H9 (cell line): ENCODE results near the gene IER5L. TPM values are rescaled to one million over a fixed set of nuclear protein-coding genes. Genes with fewer than 3 reads are reported as not detected.

ENCODE experiments used
- DNase-seq: peaks from one replicate; pipeline ENCODE4 v3.0.0-alpha.2; 2017
- H2AFZ ChIP-seq: one replicate; pipeline ENCODE4 v1.6.1; 2013; ENCODE audit warnings: mild to moderate bottlenecking, low read length, control low read depth, moderate library complexity
- H2AK5ac ChIP-seq: 2 replicates; pipeline ENCODE4 v1.6.1; 2013; ENCODE audit warnings: low read length, control low read depth, mixed read lengths; ENCODE audit not compliant: insufficient read length
- H2BK120ac ChIP-seq: one replicate; pipeline ENCODE4 v1.6.1; 2013; ENCODE audit warnings: low read depth, mild to moderate bottlenecking, low read length, control low read depth, inconsistent platforms; ENCODE audit not compliant: poor library complexity, severe bottlenecking
- H2BK12ac ChIP-seq: 2 replicates; pipeline ENCODE4 v1.6.1; 2013; ENCODE audit warnings: low read length, control low read depth, mixed read lengths, low read depth; ENCODE audit not compliant: insufficient read length
- H2BK15ac ChIP-seq: 2 replicates; pipeline ENCODE4 v1.6.1; 2013; ENCODE audit warnings: low read depth, low read length, control low read depth
- H2BK20ac ChIP-seq: one replicate; pipeline ENCODE4 v1.6.1; 2013; ENCODE audit warnings: low read depth, mild to moderate bottlenecking, low read length, control low read depth, inconsistent platforms; ENCODE audit not compliant: poor library complexity, severe bottlenecking
- H2BK5ac ChIP-seq: 2 replicates; pipeline ENCODE4 v1.6.1; 2013; ENCODE audit warnings: low read length, control low read depth, mixed read lengths; ENCODE audit not compliant: insufficient read length
- H3K14ac ChIP-seq: 2 replicates; pipeline ENCODE4 v1.6.1; 2013; ENCODE audit warnings: low read length, control low read depth; ENCODE audit not compliant: insufficient read depth
- H3K18ac ChIP-seq: 2 replicates; pipeline ENCODE4 v1.6.1; 2013; ENCODE audit warnings: low read depth, mild to moderate bottlenecking, mixed read lengths, low read length, control low read depth; ENCODE audit not compliant: insufficient read length
- H3K23ac ChIP-seq: 2 replicates; pipeline ENCODE4 v1.6.1; 2013; ENCODE audit warnings: low read length, control low read depth, mixed read lengths, low read depth; ENCODE audit not compliant: insufficient read length
- H3K23me2 ChIP-seq: 2 replicates; pipeline ENCODE4 v1.6.1; 2013; ENCODE audit warnings: low read depth, mild to moderate bottlenecking, mixed read lengths, low read length, control low read depth; ENCODE audit not compliant: insufficient read length, poor library complexity, severe bottlenecking
- H3K27ac ChIP-seq: 2 replicates; pipeline ENCODE4 v1.5.1; 2013; ENCODE audit warnings: low read length, control low read depth, mixed read lengths, low read depth; ENCODE audit not compliant: insufficient read length
- H3K27me3 ChIP-seq: 2 replicates; pipeline ENCODE4 v1.6.1; 2013; ENCODE audit warnings: low read length, control low read depth, inconsistent platforms; ENCODE audit not compliant: insufficient read depth
- H3K4ac ChIP-seq: 2 replicates; pipeline ENCODE4 v1.6.1; 2013; ENCODE audit warnings: low read depth, mild to moderate bottlenecking, control low read depth, inconsistent platforms, low read length, moderate library complexity
- H3K4me1 ChIP-seq: 2 replicates; pipeline ENCODE4 v1.6.1; 2013; ENCODE audit warnings: low read length, control low read depth, inconsistent platforms; ENCODE audit not compliant: insufficient read depth
- H3K4me2 ChIP-seq: 2 replicates; pipeline ENCODE4 v1.6.1; 2013; ENCODE audit warnings: low read length, control low read depth, mixed read lengths; ENCODE audit not compliant: insufficient read length, insufficient read depth
- H3K56ac ChIP-seq: 2 replicates; pipeline ENCODE4 v1.6.1; 2013; ENCODE audit warnings: low read depth, mild to moderate bottlenecking, mixed read lengths, low read length, control low read depth; ENCODE audit not compliant: insufficient read length
- H3K79me1 ChIP-seq: 2 replicates; pipeline ENCODE4 v1.6.1; 2013; ENCODE audit warnings: low read depth, mild to moderate bottlenecking, moderate library complexity, low read length, control low read depth, inconsistent platforms; ENCODE audit not compliant: insufficient read depth, poor library complexity, severe bottlenecking
- H3K79me2 ChIP-seq: 2 replicates; pipeline ENCODE4 v1.6.1; 2013; ENCODE audit warnings: low read length, control low read depth, inconsistent platforms; ENCODE audit not compliant: insufficient read depth
- H3K9ac ChIP-seq: 2 replicates; pipeline ENCODE4 v1.6.1; 2013; ENCODE audit warnings: low read length, control low read depth, mixed read lengths; ENCODE audit not compliant: insufficient read length; ENCODE audit errors: extremely low read depth
- H3K9me3 ChIP-seq: one replicate; pipeline ENCODE4 v1.6.1; 2013; ENCODE audit warnings: low read depth, low read length, inconsistent platforms; ENCODE audit not compliant: control insufficient read depth
- H3T11ph ChIP-seq: one replicate; pipeline ENCODE4 v1.6.1; 2013; ENCODE audit warnings: mild to moderate bottlenecking, low read length, control low read depth, inconsistent platforms
- H4K20me1 ChIP-seq: one replicate; pipeline ENCODE4 v1.6.1; 2013; ENCODE audit not compliant: control insufficient read depth, insufficient read length, insufficient read depth
- H4K5ac ChIP-seq: 2 replicates; pipeline ENCODE4 v1.6.1; 2013; ENCODE audit warnings: low read depth, mild to moderate bottlenecking, mixed read lengths, low read length, control low read depth; ENCODE audit not compliant: insufficient read length
- H4K8ac ChIP-seq: replicated peaks from 2 replicates; pipeline ENCODE4 v1.6.1; 2013; ENCODE audit warnings: low read length, control low read depth, mixed read lengths, low read depth; ENCODE audit not compliant: insufficient read length
- H4K91ac ChIP-seq: 2 replicates; pipeline ENCODE4 v1.6.1; 2013; ENCODE audit warnings: low read depth, mild to moderate bottlenecking, moderate library complexity, mixed read lengths, low read length, control low read depth; ENCODE audit not compliant: insufficient read length
- H3K27ac Mint-ChIP-seq, 3 experiments: 2 replicates in 2 of 3; 3 replicates in 1 of 3; pipeline ENCODE4 v1.8.0; 2020 to 2021; ENCODE audit warnings: mixed read lengths in 3 of 3, mild to moderate bottlenecking in 1 of 3, moderate library complexity in 1 of 3
- H3K27me3 Mint-ChIP-seq: 2 replicates; pipeline ENCODE4 v1.8.0; 2021; ENCODE audit warnings: low read depth, mild to moderate bottlenecking, moderate library complexity, mixed read lengths
- H3K36me3 Mint-ChIP-seq, 3 experiments: 2 replicates in 2 of 3; 3 replicates in 1 of 3; pipeline ENCODE4 v1.8.0; 2020 to 2021; ENCODE audit warnings: low read depth in 3 of 3, mixed read lengths in 3 of 3; ENCODE audit not compliant: insufficient read depth in 1 of 3
- H3K4me1 Mint-ChIP-seq, 2 experiments: 2 replicates each; pipeline ENCODE4 v1.8.0; 2020; ENCODE audit warnings: mixed read lengths in 2 of 2
- H3K4me3 Mint-ChIP-seq, 2 experiments: 2 replicates in 1 of 2; 3 replicates in 1 of 2; pipeline ENCODE4 v1.8.0; 2020 to 2021; ENCODE audit warnings: mild to moderate bottlenecking in 2 of 2, mixed read lengths in 2 of 2, moderate library complexity in 1 of 2
- H3K9me3 Mint-ChIP-seq, 2 experiments: 2 replicates in 1 of 2; 3 replicates in 1 of 2; pipeline ENCODE4 v1.8.0; 2020; ENCODE audit warnings: mild to moderate bottlenecking in 2 of 2, mixed read lengths in 2 of 2, moderate library complexity in 1 of 2
- WGBS: extraction: QIAGEN DNeasy Blood & Tissue Kit; methylation state at CpG from one replicate; pipeline ENCODE4 v1.1.7; 2013; ENCODE audit warnings: missing lambda C conversion rate, low lambda C conversion rate, mixed read lengths; ENCODE audit not compliant: insufficient read length; ENCODE audit errors: extremely low coverage; 5-methylcytosine and 5-hydroxymethylcytosine counted together
- total RNA-seq: library from RNA; stranded (reverse); gene quantifications from 2 replicates; pipeline ENCODE4 v1.2.1, GENCODE V29; 2021
- TF ChIP-seq, protein P1 (sequence below): fragments of 200-600 bp; sonication (generic); conservative IDR thresholded peaks from 3 replicates; pipeline ENCODE4 v1.8.0; 2021; ENCODE audit warnings: antibody characterized with exemption, mild to moderate bottlenecking

IER5L gene
- total RNA-seq, 1 experiment from 2014 or later: 1.0 TPM

DNA sequence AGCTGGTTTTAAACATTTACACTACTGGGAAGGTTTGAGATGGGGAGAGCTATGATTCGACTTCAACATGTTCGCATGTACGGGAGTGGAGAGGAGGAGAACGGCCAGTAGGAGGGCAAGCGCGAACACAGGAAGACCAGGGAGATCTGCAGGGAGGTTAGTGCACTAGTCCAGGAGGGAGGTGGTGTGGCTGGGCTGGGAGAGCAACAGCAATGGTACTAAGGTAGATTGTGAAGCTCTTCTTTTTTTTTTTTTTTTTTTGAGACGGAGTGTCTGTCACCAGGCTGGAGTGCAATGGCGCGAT, 16.6 kb downstream of the IER5L start:
- Histone ChIP-seq H2BK5ac (no peak overlapping the region), H3K23me2 (no peaks in the 10 kb centered on the region), H4K8ac (no peak overlapping the region), H2BK120ac (no peak overlapping the region), H2AFZ (no peak overlapping the region), H3K9me3 (no peaks in the 10 kb centered on the region), H2AK5ac (no peak overlapping the region), H3K56ac (no peak overlapping the region), H3K79me1 (no peaks in the 10 kb centered on the region), H3K4me2 (no peak overlapping the region), H3K27me3 (no peaks in the 10 kb centered on the region), H2BK15ac (no peak overlapping the region), H3K18ac (no peak overlapping the region), H2BK12ac (no peak overlapping the region), H4K5ac (no peak overlapping the region), H4K91ac (no peak overlapping the region), H4K20me1 (no peaks in the 10 kb centered on the region), H3K23ac (no peak overlapping the region), H2BK20ac (no peak overlapping the region), H3K14ac (no peak overlapping the region), H3K79me2 (no peaks in the 10 kb centered on the region), H3K4ac (no peak overlapping the region), H3T11ph (no peak overlapping the region), H3K4me1 (no peaks in the 10 kb centered on the region), H3K27ac (no peak overlapping the region), H3K9ac (no peak overlapping the region)
- peaks cover 4 to 27% of the 10 kb centered on the region in 2 experiments for H3K4me1 Mint-ChIP-seq
- peaks cover 1% of the 10 kb centered on the region for H3K27me3 Mint-ChIP-seq
- TF ChIP-seq, protein P1, sequence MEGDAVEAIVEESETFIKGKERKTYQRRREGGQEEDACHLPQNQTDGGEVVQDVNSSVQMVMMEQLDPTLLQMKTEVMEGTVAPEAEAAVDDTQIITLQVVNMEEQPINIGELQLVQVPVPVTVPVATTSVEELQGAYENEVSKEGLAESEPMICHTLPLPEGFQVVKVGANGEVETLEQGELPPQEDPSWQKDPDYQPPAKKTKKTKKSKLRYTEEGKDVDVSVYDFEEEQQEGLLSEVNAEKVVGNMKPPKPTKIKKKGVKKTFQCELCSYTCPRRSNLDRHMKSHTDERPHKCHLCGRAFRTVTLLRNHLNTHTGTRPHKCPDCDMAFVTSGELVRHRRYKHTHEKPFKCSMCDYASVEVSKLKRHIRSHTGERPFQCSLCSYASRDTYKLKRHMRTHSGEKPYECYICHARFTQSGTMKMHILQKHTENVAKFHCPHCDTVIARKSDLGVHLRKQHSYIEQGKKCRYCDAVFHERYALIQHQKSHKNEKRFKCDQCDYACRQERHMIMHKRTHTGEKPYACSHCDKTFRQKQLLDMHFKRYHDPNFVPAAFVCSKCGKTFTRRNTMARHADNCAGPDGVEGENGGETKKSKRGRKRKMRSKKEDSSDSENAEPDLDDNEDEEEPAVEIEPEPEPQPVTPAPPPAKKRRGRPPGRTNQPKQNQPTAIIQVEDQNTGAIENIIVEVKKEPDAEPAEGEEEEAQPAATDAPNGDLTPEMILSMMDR: no peak
- DNase-seq: no peak
- no peaks in the 10 kb centered on the region; a peak in 2 of 5 replicates for H3K9me3 Mint-ChIP-seq
- WGBS: no CpG with 5 or more reads among the region's 9 CpGs
- no peak overlapping the region; a peak in 1 of 5 replicates for H3K4me3 Mint-ChIP-seq
- H3K27ac Mint-ChIP-seq: no peak overlapping the region
- H3K36me3 Mint-ChIP-seq: peaks cover 0 to 7% (median 5%) of the 10 kb centered on the region in 3 experiments; a peak in 3 of 7 replicates
